RWPE2 (cell line): ENCODE results near the gene C2CD3.

ENCODE experiments used
- ATAC-seq: fragments of 200-7000 bp; cut with Tn5 transposase; 3 replicates; pipeline ENCODE4 v1.9.1; 2021; ENCODE audit warnings: low read depth
- DNase-seq: peaks from one replicate; pipeline ENCODE4 v3.0.0-alpha.2; 2020; ENCODE audit warnings: low spot score
- H3K27ac ChIP-seq: fragments of 450-650 bp; 2 replicates; pipeline ENCODE4 v1.5.1; 2017; ENCODE audit warnings: mild to moderate bottlenecking; ENCODE audit not compliant: poor library complexity, severe bottlenecking
- H3K27me3 ChIP-seq: fragments of 250-450 bp; sonication (Bioruptor Pico); 2 replicates; pipeline ENCODE4 v1.5.1; 2021; ENCODE audit warnings: mild to moderate bottlenecking, moderate library complexity; ENCODE audit not compliant: insufficient read depth, poor library complexity, severe bottlenecking
- H3K36me3 ChIP-seq: fragments of 250-450 bp; sonication (Bioruptor Pico); 2 replicates; pipeline ENCODE4 v1.5.1; 2020; ENCODE audit warnings: low read depth, mild to moderate bottlenecking, moderate library complexity
- H3K4me1 ChIP-seq: fragments of 250-450 bp; sonication (Bioruptor Pico); 2 replicates; pipeline ENCODE4 v1.5.1; 2021; ENCODE audit warnings: mild to moderate bottlenecking, moderate library complexity; ENCODE audit not compliant: insufficient read depth, poor library complexity, severe bottlenecking
- H3K4me3 ChIP-seq: fragments of 250-450 bp; sonication (Bioruptor Pico); 2 replicates; pipeline ENCODE4 v1.5.1; 2021; ENCODE audit warnings: mild to moderate bottlenecking, moderate library complexity; ENCODE audit not compliant: severe bottlenecking
- H3K9me3 ChIP-seq: fragments of 250-450 bp; sonication (Bioruptor Pico); 2 replicates; pipeline ENCODE4 v1.5.1; 2021; ENCODE audit warnings: mild to moderate bottlenecking, moderate library complexity; ENCODE audit not compliant: severe bottlenecking
- TF ChIP-seq, protein P1 (sequence below): fragments of 450-650 bp; IDR thresholded peaks from one replicate; pipeline ENCODE4 v1.5.1; 2017; ENCODE audit warnings: mild to moderate bottlenecking, moderate library complexity; ENCODE audit not compliant: poor library complexity, severe bottlenecking

Gene C2CD3

DNA sequence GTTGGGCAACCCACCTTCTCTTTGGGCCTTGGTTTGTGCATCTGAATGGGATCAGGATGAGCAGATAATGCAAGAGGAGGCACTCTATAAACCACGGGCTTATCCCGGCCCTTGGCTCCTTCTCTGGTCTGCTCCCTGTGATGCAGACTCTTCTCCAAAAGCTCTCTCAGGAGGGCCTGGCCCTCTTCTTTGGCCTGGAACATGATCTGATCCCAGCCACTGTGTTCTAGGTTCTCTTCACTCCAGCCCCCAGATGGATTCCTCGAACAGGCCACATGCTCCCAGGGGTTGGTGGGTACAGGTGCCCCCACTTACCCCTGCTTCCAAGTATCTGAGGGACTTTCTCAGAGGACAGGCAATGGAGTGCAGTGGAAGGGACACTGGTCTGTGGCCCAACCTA, 153.2 kb downstream of the C2CD3 start:
- Histone ChIP-seq H3K36me3 (0 out of 2 replicates have a peak, but pooled peaks cover 2% of the 10 kb centered on the region), H3K27ac (no peak overlapping the region), H3K27me3 (no peaks in the 10 kb centered on the region), H3K4me1 (no peaks in the 10 kb centered on the region), H3K4me3 (no peak overlapping the region), H3K9me3 (no peaks in the 10 kb centered on the region)
- DNase-seq (no peak), ATAC-seq (no peak)
- TF ChIP-seq, protein P1, sequence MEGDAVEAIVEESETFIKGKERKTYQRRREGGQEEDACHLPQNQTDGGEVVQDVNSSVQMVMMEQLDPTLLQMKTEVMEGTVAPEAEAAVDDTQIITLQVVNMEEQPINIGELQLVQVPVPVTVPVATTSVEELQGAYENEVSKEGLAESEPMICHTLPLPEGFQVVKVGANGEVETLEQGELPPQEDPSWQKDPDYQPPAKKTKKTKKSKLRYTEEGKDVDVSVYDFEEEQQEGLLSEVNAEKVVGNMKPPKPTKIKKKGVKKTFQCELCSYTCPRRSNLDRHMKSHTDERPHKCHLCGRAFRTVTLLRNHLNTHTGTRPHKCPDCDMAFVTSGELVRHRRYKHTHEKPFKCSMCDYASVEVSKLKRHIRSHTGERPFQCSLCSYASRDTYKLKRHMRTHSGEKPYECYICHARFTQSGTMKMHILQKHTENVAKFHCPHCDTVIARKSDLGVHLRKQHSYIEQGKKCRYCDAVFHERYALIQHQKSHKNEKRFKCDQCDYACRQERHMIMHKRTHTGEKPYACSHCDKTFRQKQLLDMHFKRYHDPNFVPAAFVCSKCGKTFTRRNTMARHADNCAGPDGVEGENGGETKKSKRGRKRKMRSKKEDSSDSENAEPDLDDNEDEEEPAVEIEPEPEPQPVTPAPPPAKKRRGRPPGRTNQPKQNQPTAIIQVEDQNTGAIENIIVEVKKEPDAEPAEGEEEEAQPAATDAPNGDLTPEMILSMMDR: no peak

DNA sequence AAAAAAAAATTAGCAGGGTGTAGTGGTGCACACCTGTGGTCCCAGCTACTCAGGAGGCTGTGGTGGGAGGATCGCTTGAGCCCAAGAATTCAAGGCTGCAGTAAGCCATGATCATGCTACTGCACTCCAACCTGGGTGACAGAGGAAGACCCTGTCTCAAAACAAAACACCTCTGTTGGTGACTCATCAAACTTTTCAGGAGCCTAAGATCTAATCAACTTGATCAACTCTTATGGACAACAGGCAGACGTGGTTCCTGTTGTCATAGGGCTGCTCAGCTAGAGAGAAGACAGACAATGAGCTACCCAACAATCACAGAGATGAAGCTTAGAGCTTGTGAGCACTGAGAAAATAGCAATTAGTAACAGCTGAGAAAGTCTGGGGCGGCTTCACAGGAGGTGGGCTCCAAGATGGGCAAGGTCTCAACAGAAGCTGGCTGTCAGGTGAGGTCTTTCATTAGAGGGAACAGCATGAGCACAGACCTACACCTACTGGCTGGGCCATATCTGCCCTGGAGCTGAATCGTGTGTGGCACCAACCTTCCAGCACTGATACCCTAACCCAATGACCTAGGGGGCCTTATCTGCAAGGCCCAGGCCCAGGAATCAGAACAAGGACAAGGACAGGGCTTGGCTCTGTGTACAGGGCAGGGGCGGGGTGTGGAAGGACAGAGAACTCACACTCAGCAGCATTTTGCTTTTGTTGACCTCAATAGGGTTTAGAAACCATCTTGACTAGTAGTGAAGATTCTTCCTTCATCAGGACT, 154.7 kb downstream of the C2CD3 start:
- no peak for DNase-seq
- H3K9me3 ChIP-seq: no peaks in the 10 kb centered on the region
- H3K36me3 ChIP-seq: 0 out of 2 replicates have a peak, but pooled peaks cover 2% of the 10 kb centered on the region
- H3K27ac ChIP-seq: no peak overlapping the region
- no peak overlapping the region for H3K4me3 ChIP-seq
- TF ChIP-seq, protein P1: no peak
- ATAC-seq: no peak
- no peaks in the 10 kb centered on the region for H3K27me3 ChIP-seq
- H3K4me1 ChIP-seq: no peaks in the 10 kb centered on the region

DNA sequence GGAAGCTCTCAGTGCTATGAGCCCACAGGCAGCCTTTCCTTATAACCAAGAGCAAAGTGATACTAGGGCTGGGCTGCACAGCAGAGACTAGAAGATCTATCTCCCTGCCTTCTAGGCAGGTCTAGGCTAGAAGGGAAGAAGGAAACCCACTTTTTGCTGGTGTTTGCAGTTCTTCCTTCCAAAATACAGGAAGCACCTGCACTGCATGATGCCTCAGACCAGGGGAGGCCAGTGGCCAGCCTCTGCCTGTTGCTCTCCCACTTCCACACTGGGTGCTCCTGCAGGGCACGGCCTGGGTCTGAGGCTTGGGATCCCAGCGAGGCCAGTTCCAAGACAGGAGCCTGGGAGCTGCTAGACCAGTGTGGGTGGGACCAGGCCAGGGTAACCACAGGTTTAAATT, 155.9 kb downstream of the C2CD3 start:
- TF ChIP-seq, protein P1: no peak
- ATAC-seq: no peak

DNA sequence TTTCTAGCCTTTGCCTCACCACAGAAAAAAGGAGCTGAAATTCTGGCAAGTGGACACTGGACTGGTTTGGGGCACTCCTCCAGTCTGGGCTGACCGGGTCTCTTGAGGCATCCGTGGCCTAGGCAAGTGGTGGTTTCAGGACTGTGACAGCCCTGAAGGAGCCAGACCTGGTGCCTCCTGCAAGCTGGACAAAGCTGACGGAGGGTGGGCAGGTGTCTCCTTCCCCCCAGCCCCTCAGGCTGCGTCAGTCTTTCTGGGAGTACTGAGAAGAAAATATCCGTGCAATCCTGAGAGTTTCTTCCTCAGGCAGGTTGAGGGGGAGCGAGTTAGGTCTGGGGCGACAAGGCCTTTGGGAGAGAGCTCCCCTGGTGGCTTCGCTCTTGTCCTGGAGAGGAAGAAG, 157.7 kb downstream of the C2CD3 start:
- H3K36me3 ChIP-seq: no peaks in the 10 kb centered on the region
- H3K4me3 ChIP-seq: no peak overlapping the region
- no peaks in the 10 kb centered on the region for H3K4me1 ChIP-seq
- H3K9me3 ChIP-seq: no peaks in the 10 kb centered on the region
- ATAC-seq (no peak), DNase-seq (no peak)
- no peaks in the 10 kb centered on the region for H3K27me3 ChIP-seq
- TF ChIP-seq, protein P1: no peak
- H3K27ac ChIP-seq: no peak overlapping the region

More for the DNA sequence above, 155.9 kb downstream of the C2CD3 start:
- Histone ChIP-seq H3K27me3 (no peaks in the 10 kb centered on the region), H3K36me3 (no peaks in the 10 kb centered on the region), H3K4me3 (no peak overlapping the region), H3K9me3 (no peaks in the 10 kb centered on the region), H3K27ac (no peak overlapping the region), H3K4me1 (no peaks in the 10 kb centered on the region)
- DNase-seq: no peak
